Endothelial cell of umbilical vein (primary cell): Measurements from ENCODE around the gene FNIP2.

Experiments
- CTCF ChIP-seq, 2 donors: IDR thresholded peaks; 1 replicate in 1 of 2; 2 replicates in 1 of 2; pipeline ENCODE4 v1.5.1; 2011; ENCODE audit warnings: low read length in 2 of 2, mild to moderate bottlenecking in 2 of 2, moderate library complexity in 2 of 2, control low read depth in 1 of 2, inconsistent platforms in 1 of 2, low read depth in 1 of 2; ENCODE audit not compliant: insufficient read depth in 1 of 2; ENCODE audit errors: extremely low read depth in 1 of 2
- EZH2 ChIP-seq: IDR thresholded peaks from 2 replicates; pipeline ENCODE4 v1.6.1; 2012; ENCODE audit warnings: borderline replicate concordance, low read depth, mild to moderate bottlenecking, moderate library complexity, low read length, inconsistent platforms; ENCODE audit not compliant: severe bottlenecking
- JUN ChIP-seq: IDR thresholded peaks from 2 replicates; pipeline ENCODE4 v1.6.1; 2011; ENCODE audit warnings: borderline replicate concordance, low read depth; ENCODE audit not compliant: insufficient read length, insufficient read depth
- MAX ChIP-seq: IDR thresholded peaks from 2 replicates; pipeline ENCODE4 v1.6.1; 2011; ENCODE audit not compliant: insufficient read depth, insufficient read length
- MYC ChIP-seq: IDR thresholded peaks from one replicate; pipeline ENCODE4 v1.6.1; 2011; ENCODE audit warnings: mild to moderate bottlenecking, low read depth, low read length
- POLR2A ChIP-seq: IDR thresholded peaks from 2 replicates; pipeline ENCODE4 v1.6.1; 2012; ENCODE audit warnings: low read depth, mild to moderate bottlenecking, control low read depth, low read length
- POLR2AphosphoS5 ChIP-seq: IDR thresholded peaks from 2 replicates; pipeline ENCODE4 v1.6.1; 2012; ENCODE audit warnings: low read depth, mild to moderate bottlenecking, control low read depth, low read length, moderate library complexity; ENCODE audit not compliant: insufficient read depth

GRCh38 chr4:158786955-158787354 lies 18.1 kb downstream of the FNIP2 start:
- no peak for TF ChIP-seq EZH2
- TF ChIP-seq CTCF (IDR thresholded peaks at IDR 0.05; ENCODE audit: extremely low read depth in 1 of 2, insufficient read depth in 1 of 2, low read depth in 1 of 2, low read length in 2 of 2) = no peak
- TF ChIP-seq MAX = no peak
- TF ChIP-seq POLR2A = no peak
- TF ChIP-seq JUN = no peak
- no peak for TF ChIP-seq POLR2AphosphoS5
- TF ChIP-seq MYC = no peak
